ENCODE data around the gene PPP1R13B.

DNA sequence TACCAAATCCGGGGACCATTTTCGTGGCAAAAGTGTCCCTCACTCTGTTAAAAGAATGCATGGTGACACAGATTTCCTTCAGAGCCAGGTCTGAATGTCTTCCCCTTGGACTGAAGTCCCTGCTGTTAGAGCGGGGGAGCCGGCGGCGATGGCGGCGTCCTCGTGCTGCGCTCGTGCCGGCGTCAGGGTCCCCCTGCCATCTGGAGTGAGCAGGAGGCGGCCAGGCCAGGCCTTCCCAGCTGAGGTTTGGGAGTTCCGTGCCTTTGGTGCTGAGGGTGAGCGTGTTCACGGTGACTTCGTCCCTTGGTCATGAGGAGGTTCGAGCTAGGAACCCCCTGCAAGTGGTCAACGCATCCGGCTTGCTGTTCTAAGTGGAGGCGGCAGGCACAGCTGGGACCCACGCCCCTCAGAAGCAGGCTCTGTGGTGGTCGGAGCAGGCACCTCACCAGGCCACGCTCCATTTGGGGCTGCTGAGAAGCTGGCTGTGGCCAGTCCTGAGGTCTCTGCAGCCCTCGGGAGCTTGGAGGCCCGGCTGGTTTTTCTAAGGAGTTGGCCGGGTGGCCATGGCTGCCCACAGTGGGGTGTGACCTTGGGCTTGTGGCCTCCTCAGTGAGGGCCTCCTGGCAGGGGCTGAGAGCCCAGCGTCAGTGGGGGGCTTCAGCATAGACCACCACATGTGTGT is 122.2 kb downstream of the PPP1R13B start:
- TF ChIP-seq, protein P1, sequence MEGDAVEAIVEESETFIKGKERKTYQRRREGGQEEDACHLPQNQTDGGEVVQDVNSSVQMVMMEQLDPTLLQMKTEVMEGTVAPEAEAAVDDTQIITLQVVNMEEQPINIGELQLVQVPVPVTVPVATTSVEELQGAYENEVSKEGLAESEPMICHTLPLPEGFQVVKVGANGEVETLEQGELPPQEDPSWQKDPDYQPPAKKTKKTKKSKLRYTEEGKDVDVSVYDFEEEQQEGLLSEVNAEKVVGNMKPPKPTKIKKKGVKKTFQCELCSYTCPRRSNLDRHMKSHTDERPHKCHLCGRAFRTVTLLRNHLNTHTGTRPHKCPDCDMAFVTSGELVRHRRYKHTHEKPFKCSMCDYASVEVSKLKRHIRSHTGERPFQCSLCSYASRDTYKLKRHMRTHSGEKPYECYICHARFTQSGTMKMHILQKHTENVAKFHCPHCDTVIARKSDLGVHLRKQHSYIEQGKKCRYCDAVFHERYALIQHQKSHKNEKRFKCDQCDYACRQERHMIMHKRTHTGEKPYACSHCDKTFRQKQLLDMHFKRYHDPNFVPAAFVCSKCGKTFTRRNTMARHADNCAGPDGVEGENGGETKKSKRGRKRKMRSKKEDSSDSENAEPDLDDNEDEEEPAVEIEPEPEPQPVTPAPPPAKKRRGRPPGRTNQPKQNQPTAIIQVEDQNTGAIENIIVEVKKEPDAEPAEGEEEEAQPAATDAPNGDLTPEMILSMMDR (conservative IDR thresholded peaks at IDR 0.05), result no peak
- no peak for TF ChIP-seq EZH2 (IDR thresholded peaks at IDR 0.05; ENCODE audit: low read depth)

Measured in PC-9 (cell line).